ENCODE measurements around the gene BST2.
"Not testable (repeated sequence)": the region's sequence is repeated elsewhere in the genome, so short reads cannot be mapped to it uniquely, and the experiment has no call there.

DNA sequence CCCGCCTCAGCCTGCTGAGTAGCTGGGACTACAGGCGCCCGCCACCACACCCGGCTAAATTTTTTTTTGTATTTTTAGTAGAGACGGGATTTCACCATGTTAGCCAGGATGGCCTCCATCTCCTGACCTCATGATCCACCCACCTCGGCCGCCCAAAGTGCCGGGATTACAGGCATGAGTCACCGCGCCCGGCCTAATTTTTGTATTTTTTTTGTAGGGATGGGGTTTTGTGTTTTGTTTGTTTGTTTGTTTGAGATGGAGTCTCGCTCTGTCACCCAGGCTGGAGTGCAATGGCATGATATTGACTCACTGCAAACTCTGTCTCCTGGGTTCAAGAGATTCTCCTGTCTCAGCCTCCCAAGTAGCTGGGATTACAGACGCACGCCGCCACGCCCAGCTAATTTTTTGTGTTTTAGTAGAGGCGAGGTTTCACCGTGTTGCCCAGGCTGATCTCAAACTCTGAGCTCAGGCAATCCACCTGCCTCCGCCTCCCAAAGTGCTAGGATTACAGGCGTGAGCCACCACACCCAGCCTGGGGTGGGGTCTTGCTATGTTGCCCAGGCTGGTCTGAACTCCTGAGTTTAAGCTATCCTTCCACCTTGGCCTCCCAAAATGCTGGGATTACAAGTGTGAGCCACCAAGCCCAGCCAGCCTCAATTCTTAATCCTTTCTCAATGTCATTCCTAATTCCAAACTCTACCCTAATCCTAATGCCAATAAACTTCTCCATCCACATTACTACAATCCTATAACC is 41.4 kb downstream of the BST2 start:
- TF ChIP-seq, protein P1, sequence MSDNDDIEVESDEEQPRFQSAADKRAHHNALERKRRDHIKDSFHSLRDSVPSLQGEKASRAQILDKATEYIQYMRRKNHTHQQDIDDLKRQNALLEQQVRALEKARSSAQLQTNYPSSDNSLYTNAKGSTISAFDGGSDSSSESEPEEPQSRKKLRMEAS (CRISPR knock-in tag; IDR thresholded peaks at IDR 0.05) = not testable (repeated sequence)
- TF ChIP-seq, protein P2, sequence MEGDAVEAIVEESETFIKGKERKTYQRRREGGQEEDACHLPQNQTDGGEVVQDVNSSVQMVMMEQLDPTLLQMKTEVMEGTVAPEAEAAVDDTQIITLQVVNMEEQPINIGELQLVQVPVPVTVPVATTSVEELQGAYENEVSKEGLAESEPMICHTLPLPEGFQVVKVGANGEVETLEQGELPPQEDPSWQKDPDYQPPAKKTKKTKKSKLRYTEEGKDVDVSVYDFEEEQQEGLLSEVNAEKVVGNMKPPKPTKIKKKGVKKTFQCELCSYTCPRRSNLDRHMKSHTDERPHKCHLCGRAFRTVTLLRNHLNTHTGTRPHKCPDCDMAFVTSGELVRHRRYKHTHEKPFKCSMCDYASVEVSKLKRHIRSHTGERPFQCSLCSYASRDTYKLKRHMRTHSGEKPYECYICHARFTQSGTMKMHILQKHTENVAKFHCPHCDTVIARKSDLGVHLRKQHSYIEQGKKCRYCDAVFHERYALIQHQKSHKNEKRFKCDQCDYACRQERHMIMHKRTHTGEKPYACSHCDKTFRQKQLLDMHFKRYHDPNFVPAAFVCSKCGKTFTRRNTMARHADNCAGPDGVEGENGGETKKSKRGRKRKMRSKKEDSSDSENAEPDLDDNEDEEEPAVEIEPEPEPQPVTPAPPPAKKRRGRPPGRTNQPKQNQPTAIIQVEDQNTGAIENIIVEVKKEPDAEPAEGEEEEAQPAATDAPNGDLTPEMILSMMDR (IDR thresholded peaks at IDR 0.05) = not testable (repeated sequence)
- not testable (repeated sequence) for TF ChIP-seq TP53 (CRISPR knock-in tag; IDR thresholded peaks at IDR 0.05); CREB1 (CRISPR knock-in tag; IDR thresholded peaks at IDR 0.05); NFYB (CRISPR knock-in tag; conservative IDR thresholded peaks at IDR 0.05; ENCODE audit: low read depth); FOXK1 (CRISPR knock-in tag; IDR thresholded peaks at IDR 0.05); KAT7 (CRISPR knock-in tag; IDR thresholded peaks at IDR 0.05; ENCODE audit: borderline replicate concordance)
- TF ChIP-seq, protein P3, sequence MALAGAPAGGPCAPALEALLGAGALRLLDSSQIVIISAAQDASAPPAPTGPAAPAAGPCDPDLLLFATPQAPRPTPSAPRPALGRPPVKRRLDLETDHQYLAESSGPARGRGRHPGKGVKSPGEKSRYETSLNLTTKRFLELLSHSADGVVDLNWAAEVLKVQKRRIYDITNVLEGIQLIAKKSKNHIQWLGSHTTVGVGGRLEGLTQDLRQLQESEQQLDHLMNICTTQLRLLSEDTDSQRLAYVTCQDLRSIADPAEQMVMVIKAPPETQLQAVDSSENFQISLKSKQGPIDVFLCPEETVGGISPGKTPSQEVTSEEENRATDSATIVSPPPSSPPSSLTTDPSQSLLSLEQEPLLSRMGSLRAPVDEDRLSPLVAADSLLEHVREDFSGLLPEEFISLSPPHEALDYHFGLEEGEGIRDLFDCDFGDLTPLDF (CRISPR knock-in tag; IDR thresholded peaks at IDR 0.05) = not testable (repeated sequence)
- TF ChIP-seq, protein P4, sequence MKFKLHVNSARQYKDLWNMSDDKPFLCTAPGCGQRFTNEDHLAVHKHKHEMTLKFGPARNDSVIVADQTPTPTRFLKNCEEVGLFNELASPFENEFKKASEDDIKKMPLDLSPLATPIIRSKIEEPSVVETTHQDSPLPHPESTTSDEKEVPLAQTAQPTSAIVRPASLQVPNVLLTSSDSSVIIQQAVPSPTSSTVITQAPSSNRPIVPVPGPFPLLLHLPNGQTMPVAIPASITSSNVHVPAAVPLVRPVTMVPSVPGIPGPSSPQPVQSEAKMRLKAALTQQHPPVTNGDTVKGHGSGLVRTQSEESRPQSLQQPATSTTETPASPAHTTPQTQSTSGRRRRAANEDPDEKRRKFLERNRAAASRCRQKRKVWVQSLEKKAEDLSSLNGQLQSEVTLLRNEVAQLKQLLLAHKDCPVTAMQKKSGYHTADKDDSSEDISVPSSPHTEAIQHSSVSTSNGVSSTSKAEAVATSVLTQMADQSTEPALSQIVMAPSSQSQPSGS (CRISPR knock-in tag; IDR thresholded peaks at IDR 0.05; ENCODE audit: borderline replicate concordance, low read depth) = not testable (repeated sequence)
- TF ChIP-seq, protein P5, sequence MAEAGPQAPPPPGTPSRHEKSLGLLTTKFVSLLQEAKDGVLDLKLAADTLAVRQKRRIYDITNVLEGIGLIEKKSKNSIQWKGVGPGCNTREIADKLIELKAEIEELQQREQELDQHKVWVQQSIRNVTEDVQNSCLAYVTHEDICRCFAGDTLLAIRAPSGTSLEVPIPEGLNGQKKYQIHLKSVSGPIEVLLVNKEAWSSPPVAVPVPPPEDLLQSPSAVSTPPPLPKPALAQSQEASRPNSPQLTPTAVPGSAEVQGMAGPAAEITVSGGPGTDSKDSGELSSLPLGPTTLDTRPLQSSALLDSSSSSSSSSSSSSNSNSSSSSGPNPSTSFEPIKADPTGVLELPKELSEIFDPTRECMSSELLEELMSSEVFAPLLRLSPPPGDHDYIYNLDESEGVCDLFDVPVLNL (CRISPR knock-in tag; IDR thresholded peaks at IDR 0.05; ENCODE audit: borderline replicate concordance, low read depth) = not testable (repeated sequence)
- TF ChIP-seq, protein P6, sequence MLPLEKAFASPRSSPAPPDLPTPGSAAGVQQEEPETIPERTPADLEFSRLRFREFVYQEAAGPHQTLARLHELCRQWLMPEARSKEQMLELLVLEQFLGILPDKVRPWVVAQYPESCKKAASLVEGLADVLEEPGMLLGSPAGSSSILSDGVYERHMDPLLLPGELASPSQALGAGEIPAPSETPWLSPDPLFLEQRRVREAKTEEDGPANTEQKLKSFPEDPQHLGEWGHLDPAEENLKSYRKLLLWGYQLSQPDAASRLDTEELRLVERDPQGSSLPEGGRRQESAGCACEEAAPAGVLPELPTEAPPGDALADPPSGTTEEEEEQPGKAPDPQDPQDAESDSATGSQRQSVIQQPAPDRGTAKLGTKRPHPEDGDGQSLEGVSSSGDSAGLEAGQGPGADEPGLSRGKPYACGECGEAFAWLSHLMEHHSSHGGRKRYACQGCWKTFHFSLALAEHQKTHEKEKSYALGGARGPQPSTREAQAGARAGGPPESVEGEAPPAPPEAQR (CRISPR knock-in tag; IDR thresholded peaks at IDR 0.05) = not testable (repeated sequence)
